Measurements from ENCODE around the gene LRRC4C. TPM values are rescaled to one million over a fixed set of nuclear protein-coding genes. Genes with fewer than 3 reads are reported as not detected.
"Not testable (repeated sequence)": the region's sequence is repeated elsewhere in the genome, so short reads cannot be mapped to it uniquely, and the experiment has no call there.

LRRC4C gene
- total RNA-seq, 1 experiment from 2014 or later, result 0.06 TPM

GRCh38 chr11:41047229-41047628 lies 412.2 kb downstream of the LRRC4C start:
- no peak for DNase-seq
- Histone ChIP-seq H3K36me3 (no peaks in the 10 kb centered on the region), H3K9me3 (replicated peaks) (no peaks in the 10 kb centered on the region), H3K4me3 (no peak overlapping the region), H3K4me1 (no peaks in the 10 kb centered on the region), H3K27me3 (no peaks in the 10 kb centered on the region), H3K27ac (no peak overlapping the region)

- no peaks in the 10 kb centered on the region for H3K9me3 ChIP-seq (replicated peaks)
- no peak overlapping the region for H3K27ac ChIP-seq
- H3K27me3 ChIP-seq, result no peaks in the 10 kb centered on the region
- no peak for DNase-seq
- H3K36me3 ChIP-seq, result no peaks in the 10 kb centered on the region
- no peaks in the 10 kb centered on the region for H3K4me1 ChIP-seq
- no peak overlapping the region for H3K4me3 ChIP-seq
Observed at GRCh38 chr11:41045266-41045665, 414.2 kb downstream of the LRRC4C start.

GRCh38 chr11:41044747-41045146 lies 414.7 kb downstream of the LRRC4C start:
- no peak overlapping the region for H3K27ac ChIP-seq
- H3K4me3 ChIP-seq, result no peak overlapping the region
- no peaks in the 10 kb centered on the region for H3K4me1 ChIP-seq
- H3K27me3 ChIP-seq, result no peaks in the 10 kb centered on the region
- H3K36me3 ChIP-seq, result no peaks in the 10 kb centered on the region
- H3K9me3 ChIP-seq (replicated peaks), result no peaks in the 10 kb centered on the region
- DNase-seq, result no peak

- Histone ChIP-seq H3K9me3 (replicated peaks) (no peaks in the 10 kb centered on the region), H3K27ac (no peak overlapping the region), H3K36me3 (no peaks in the 10 kb centered on the region), H3K4me3 (no peak overlapping the region), H3K4me1 (no peaks in the 10 kb centered on the region), H3K27me3 (no peaks in the 10 kb centered on the region)
- no peak for DNase-seq
Observed at GRCh38 chr11:41042688-41043087, 416.8 kb downstream of the LRRC4C start.

GRCh38 chr11:41040474-41040873 lies 419.0 kb downstream of the LRRC4C start:
- DNase-seq, result no peak
- H3K27ac ChIP-seq, result no peak overlapping the region
- H3K4me1 ChIP-seq, result no peaks in the 10 kb centered on the region
- no peak overlapping the region for H3K4me3 ChIP-seq
- no peaks in the 10 kb centered on the region for H3K9me3 ChIP-seq (replicated peaks)
- H3K36me3 ChIP-seq, result no peaks in the 10 kb centered on the region
- H3K27me3 ChIP-seq, result no peaks in the 10 kb centered on the region

GRCh38 chr11:41039592-41039991 lies 419.9 kb downstream of the LRRC4C start:
- H3K4me1 ChIP-seq, result no peaks in the 10 kb centered on the region
- H3K27me3 ChIP-seq, result no peaks in the 10 kb centered on the region
- no peak for DNase-seq
- H3K27ac ChIP-seq, result no peak overlapping the region
- H3K9me3 ChIP-seq (replicated peaks), result no peaks in the 10 kb centered on the region
- no peak overlapping the region for H3K4me3 ChIP-seq
- H3K36me3 ChIP-seq, result no peaks in the 10 kb centered on the region

- Histone ChIP-seq H3K4me1 (no peaks in the 10 kb centered on the region), H3K4me3 (no peak overlapping the region), H3K27me3 (no peaks in the 10 kb centered on the region), H3K27ac (no peak overlapping the region), H3K36me3 (no peaks in the 10 kb centered on the region), H3K9me3 (replicated peaks) (no peaks in the 10 kb centered on the region)
- no peak for DNase-seq
Observed at GRCh38 chr11:41031551-41032060, 427.8 kb downstream of the LRRC4C start.

GRCh38 chr11:41020259-41020658 lies 439.2 kb downstream of the LRRC4C start:
- Histone ChIP-seq H3K36me3 (no peaks in the 10 kb centered on the region), H3K4me1 (no peaks in the 10 kb centered on the region), H3K27me3 (no peaks in the 10 kb centered on the region; the same call in 1 of the 2 replicates), H3K9me3 (replicated peaks) (no peaks in the 10 kb centered on the region), H3K4me3 (no peak overlapping the region), H3K27ac (no peak overlapping the region)
- no peak for DNase-seq

GRCh38 chr11:41019666-41020065 lies 439.8 kb downstream of the LRRC4C start:
- DNase-seq; H3K27me3 ChIP-seq; H3K27ac ChIP-seq; H3K4me1 ChIP-seq; H3K36me3 ChIP-seq; H3K9me3 ChIP-seq (replicated peaks); H3K4me3 ChIP-seq: not testable (repeated sequence)

- no peaks in the 10 kb centered on the region for H3K9me3 ChIP-seq (replicated peaks)
- H3K4me3 ChIP-seq, result no peak overlapping the region
- H3K36me3 ChIP-seq, result no peaks in the 10 kb centered on the region
- H3K27me3 ChIP-seq, result no peaks in the 10 kb centered on the region; the same call in 1 of the 2 replicates
- no peaks in the 10 kb centered on the region for H3K4me1 ChIP-seq
- H3K27ac ChIP-seq, result no peak overlapping the region
- DNase-seq, result no peak
Observed at GRCh38 chr11:41018224-41018623, 441.2 kb downstream of the LRRC4C start.

- no peaks in the 10 kb centered on the region for H3K36me3 ChIP-seq
- H3K4me1 ChIP-seq, result no peaks in the 10 kb centered on the region
- no peak overlapping the region for H3K27ac ChIP-seq
- H3K9me3 ChIP-seq (replicated peaks), result no peaks in the 10 kb centered on the region
- DNase-seq, result no peak
- no peak overlapping the region for H3K4me3 ChIP-seq
- no peaks in the 10 kb centered on the region for H3K27me3 ChIP-seq
Observed at GRCh38 chr11:41010361-41011050, 448.9 kb downstream of the LRRC4C start.

- Histone ChIP-seq H3K27ac (no peak overlapping the region), H3K4me1 (no peaks in the 10 kb centered on the region), H3K9me3 (replicated peaks) (no peaks in the 10 kb centered on the region), H3K36me3 (no peaks in the 10 kb centered on the region), H3K4me3 (no peak overlapping the region), H3K27me3 (no peaks in the 10 kb centered on the region)
- no peak for DNase-seq
Observed at GRCh38 chr11:41005986-41006385, 453.5 kb downstream of the LRRC4C start.

- Histone ChIP-seq H3K27me3 (0 out of 2 replicates have a peak, but pooled peaks cover 3% of the 10 kb centered on the region), H3K36me3 (no peaks in the 10 kb centered on the region), H3K4me1 (no peaks in the 10 kb centered on the region), H3K4me3 (no peak overlapping the region), H3K9me3 (replicated peaks) (no peaks in the 10 kb centered on the region), H3K27ac (no peak overlapping the region)
- no peak for DNase-seq
Observed at GRCh38 chr11:41003339-41004282, 455.8 kb downstream of the LRRC4C start.

GRCh38 chr11:40998920-40999319 lies 460.5 kb downstream of the LRRC4C start:
- no peak overlapping the region for H3K27ac ChIP-seq
- no peak for DNase-seq
- no peaks in the 10 kb centered on the region for H3K36me3 ChIP-seq
- H3K4me3 ChIP-seq, result no peak overlapping the region
- no peaks in the 10 kb centered on the region for H3K9me3 ChIP-seq (replicated peaks)
- H3K4me1 ChIP-seq, result no peaks in the 10 kb centered on the region
- H3K27me3 ChIP-seq, result 0 out of 2 replicates have a peak, but pooled peaks cover 3% of the 10 kb centered on the region

- Histone ChIP-seq H3K4me3 (no peak overlapping the region), H3K4me1 (no peaks in the 10 kb centered on the region), H3K36me3 (no peaks in the 10 kb centered on the region), H3K27ac (no peak overlapping the region), H3K27me3 (no peaks in the 10 kb centered on the region), H3K9me3 (replicated peaks) (no peaks in the 10 kb centered on the region)
- no peak for DNase-seq
Observed at GRCh38 chr11:40987776-40988435, 471.5 kb downstream of the LRRC4C start.
